Endothelial cell of umbilical vein (primary cell): ENCODE measurements around the gene SLIT1.

Source experiments
- CTCF ChIP-seq, 2 donors: IDR thresholded peaks; 1 replicate in 1 of 2; 2 replicates in 1 of 2; pipeline ENCODE4 v1.5.1; 2011; ENCODE audit warnings: low read length in 2 of 2, mild to moderate bottlenecking in 2 of 2, moderate library complexity in 2 of 2, control low read depth in 1 of 2, inconsistent platforms in 1 of 2, low read depth in 1 of 2; ENCODE audit not compliant: insufficient read depth in 1 of 2; ENCODE audit errors: extremely low read depth in 1 of 2
- EZH2 ChIP-seq: IDR thresholded peaks from 2 replicates; pipeline ENCODE4 v1.6.1; 2012; ENCODE audit warnings: borderline replicate concordance, low read depth, mild to moderate bottlenecking, moderate library complexity, low read length, inconsistent platforms; ENCODE audit not compliant: severe bottlenecking
- FOS ChIP-seq: IDR thresholded peaks from 2 replicates; pipeline ENCODE4 v1.6.1; 2011; ENCODE audit warnings: mild to moderate bottlenecking, low read length, moderate library complexity, borderline replicate concordance; ENCODE audit not compliant: insufficient read depth
- JUN ChIP-seq: IDR thresholded peaks from 2 replicates; pipeline ENCODE4 v1.6.1; 2011; ENCODE audit warnings: borderline replicate concordance, low read depth; ENCODE audit not compliant: insufficient read length, insufficient read depth
- MAX ChIP-seq: IDR thresholded peaks from 2 replicates; pipeline ENCODE4 v1.6.1; 2011; ENCODE audit not compliant: insufficient read depth, insufficient read length
- MYC ChIP-seq: IDR thresholded peaks from one replicate; pipeline ENCODE4 v1.6.1; 2011; ENCODE audit warnings: mild to moderate bottlenecking, low read depth, low read length
- POLR2A ChIP-seq: IDR thresholded peaks from 2 replicates; pipeline ENCODE4 v1.6.1; 2012; ENCODE audit warnings: low read depth, mild to moderate bottlenecking, control low read depth, low read length
- POLR2AphosphoS5 ChIP-seq: IDR thresholded peaks from 2 replicates; pipeline ENCODE4 v1.6.1; 2012; ENCODE audit warnings: low read depth, mild to moderate bottlenecking, control low read depth, low read length, moderate library complexity; ENCODE audit not compliant: insufficient read depth

- TF ChIP-seq MAX, result no peak
- no peak for TF ChIP-seq EZH2
- TF ChIP-seq POLR2A, result no peak
- no peak for TF ChIP-seq CTCF (IDR thresholded peaks at IDR 0.05; ENCODE audit: extremely low read depth in 1 of 2, insufficient read depth in 1 of 2, low read depth in 1 of 2, low read length in 2 of 2)
- no peak for TF ChIP-seq POLR2AphosphoS5
- TF ChIP-seq MYC, result no peak
- no peak for TF ChIP-seq JUN
- TF ChIP-seq FOS, result no peak
Measured at GRCh38 chr10:97043563-97043855, 142.2 kb downstream of the SLIT1 start.
